Stimulated activated CD4-positive, alpha-beta T cell treated with anti-CD3 and anti-CD28 coated beads, Interleukin-4, amount 100 ng/mL, for 4 hours (primary cell): ENCODE results near the gene PPP4R3B.

ENCODE experiments used
- DNase-seq, 2 experiments: peaks; one replicate each; pipeline ENCODE4 v3.0.0-alpha.2; 2020

Gene PPP4R3B

DNA sequence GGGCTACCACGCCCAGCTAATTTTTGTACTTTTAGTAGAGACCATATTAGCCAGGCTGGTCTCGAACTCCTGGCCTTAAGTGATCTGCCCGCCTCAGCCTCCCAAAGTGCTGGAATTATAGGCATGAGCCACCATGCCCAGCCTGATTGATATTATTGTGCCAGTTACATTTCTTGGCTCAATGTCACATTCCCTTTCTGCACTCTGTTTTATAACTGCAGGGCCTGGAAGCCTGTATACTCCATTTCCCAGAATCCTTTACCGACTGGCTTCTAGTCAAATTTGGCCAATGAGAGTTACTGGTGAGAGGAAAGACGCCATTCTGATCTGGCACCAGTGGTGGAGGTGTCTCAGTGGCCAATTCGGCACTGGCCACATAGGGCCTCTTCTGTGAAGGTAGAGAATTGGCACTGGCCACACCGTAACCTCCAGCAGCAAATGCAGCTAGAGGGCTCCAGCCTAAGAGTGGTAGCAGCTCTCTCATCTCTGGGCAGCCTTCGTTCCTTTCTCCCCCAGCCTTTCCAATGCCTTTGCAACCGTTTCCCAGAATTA lies 114.8 kb downstream of the PPP4R3B start:
- no peak for DNase-seq

DNA sequence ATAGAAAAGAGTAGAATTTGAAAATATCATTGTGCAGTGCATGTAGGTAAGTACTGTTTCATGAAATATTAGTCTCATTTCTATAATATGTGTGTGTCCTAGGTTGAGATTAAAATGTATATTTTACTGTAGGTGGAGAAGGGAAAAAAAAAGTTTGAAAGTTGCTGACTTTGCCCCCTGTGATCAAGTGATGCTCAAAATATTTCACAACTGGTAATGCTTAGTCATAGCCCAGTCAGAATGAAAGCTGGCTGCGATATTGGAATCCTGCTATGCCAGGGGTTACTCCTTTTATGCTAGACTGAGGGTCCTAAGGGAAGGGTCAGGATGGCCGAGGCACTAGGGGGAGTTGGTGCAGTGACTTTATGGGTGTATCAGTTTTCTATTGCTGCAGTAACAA lies 117.4 kb downstream of the PPP4R3B start:
- DNase-seq: no peak

DNA sequence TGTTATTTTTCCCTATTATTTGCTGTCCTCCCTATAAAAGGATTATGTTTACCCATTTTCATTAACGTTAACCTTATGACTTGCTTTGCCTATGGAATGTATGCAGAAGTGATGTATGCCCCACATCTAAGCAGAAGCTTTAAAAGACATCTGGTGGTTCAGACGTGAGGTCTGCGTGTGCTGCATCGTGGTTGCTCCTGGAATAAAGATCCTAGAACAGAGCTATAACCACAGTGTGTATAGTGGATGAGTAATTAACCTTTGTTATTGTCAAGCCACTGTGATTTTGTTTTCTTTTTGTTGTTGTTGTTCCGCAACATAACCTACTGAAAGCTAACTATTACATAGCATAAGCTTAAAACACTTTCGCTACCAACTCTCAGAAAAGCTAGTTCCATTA lies 118.8 kb downstream of the PPP4R3B start:
- no peak for DNase-seq
